ENCODE data around the gene SYNC. TPM values are rescaled to one million over a fixed set of nuclear protein-coding genes. Genes with fewer than 3 reads are reported as not detected.
A peak's percentile ranks its signal among the peaks of the same experiment; 100 is the strongest.

Gene SYNC
- total and polyA plus RNA-seq, 12 donors: 2.7 to 27.8 (median 14.9) TPM

DNA sequence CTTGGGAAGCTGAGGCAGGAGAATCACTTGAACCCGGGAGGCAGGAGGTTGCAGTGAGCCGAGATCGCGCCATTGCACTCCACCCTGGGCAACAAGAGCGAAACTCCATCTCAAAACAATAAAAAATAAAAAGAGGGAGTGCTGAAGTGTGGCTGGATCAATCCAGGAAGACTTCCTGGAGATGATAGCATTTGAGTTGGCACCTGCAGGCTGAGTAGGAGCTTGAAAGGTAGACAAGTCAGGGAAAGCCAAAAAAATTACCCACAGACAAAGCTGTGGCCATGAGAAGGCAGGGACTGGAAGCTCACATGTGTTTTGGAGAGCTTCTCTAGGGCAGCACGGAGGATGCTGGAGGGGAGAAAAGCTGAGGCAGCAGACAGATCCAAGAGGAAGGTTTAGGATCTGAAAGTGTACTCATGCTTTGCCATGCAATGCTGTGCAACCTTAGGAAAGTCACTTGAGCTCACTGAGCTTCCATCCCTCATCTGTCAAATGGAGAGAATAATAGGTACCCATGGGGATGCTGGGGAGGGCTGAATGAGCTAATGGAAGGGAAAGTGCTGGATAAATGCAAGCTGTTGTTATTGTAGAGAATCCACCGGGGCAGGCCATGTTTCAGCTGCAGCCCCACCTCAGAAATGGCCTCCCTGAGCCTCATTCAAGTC, 26.0 kb upstream of the SYNC start:
- TF ChIP-seq, protein P1, sequence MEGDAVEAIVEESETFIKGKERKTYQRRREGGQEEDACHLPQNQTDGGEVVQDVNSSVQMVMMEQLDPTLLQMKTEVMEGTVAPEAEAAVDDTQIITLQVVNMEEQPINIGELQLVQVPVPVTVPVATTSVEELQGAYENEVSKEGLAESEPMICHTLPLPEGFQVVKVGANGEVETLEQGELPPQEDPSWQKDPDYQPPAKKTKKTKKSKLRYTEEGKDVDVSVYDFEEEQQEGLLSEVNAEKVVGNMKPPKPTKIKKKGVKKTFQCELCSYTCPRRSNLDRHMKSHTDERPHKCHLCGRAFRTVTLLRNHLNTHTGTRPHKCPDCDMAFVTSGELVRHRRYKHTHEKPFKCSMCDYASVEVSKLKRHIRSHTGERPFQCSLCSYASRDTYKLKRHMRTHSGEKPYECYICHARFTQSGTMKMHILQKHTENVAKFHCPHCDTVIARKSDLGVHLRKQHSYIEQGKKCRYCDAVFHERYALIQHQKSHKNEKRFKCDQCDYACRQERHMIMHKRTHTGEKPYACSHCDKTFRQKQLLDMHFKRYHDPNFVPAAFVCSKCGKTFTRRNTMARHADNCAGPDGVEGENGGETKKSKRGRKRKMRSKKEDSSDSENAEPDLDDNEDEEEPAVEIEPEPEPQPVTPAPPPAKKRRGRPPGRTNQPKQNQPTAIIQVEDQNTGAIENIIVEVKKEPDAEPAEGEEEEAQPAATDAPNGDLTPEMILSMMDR (IDR thresholded peaks at IDR 0.05): no peak
- H3K36me3 ChIP-seq: no peaks in the 10 kb centered on the region
- H3K27me3 ChIP-seq: no peaks in the 10 kb centered on the region
- ATAC-seq (no peak), DNase-seq (no peak)
- no peaks in the 10 kb centered on the region for H3K9me3 ChIP-seq
- intact Hi-C loops (cut with DNase I): no loop called here
- no peak overlapping the region for H3K27ac ChIP-seq
- peaks cover 6 to 21% (median 12%) of the 10 kb centered on the region in 9 donors for H3K4me1 ChIP-seq
- 89 to 90% methylated on average over 7 of the region's 7 CpGs for WGBS, 2 donors
- no peak overlapping the region for H3K4me3 ChIP-seq

DNA sequence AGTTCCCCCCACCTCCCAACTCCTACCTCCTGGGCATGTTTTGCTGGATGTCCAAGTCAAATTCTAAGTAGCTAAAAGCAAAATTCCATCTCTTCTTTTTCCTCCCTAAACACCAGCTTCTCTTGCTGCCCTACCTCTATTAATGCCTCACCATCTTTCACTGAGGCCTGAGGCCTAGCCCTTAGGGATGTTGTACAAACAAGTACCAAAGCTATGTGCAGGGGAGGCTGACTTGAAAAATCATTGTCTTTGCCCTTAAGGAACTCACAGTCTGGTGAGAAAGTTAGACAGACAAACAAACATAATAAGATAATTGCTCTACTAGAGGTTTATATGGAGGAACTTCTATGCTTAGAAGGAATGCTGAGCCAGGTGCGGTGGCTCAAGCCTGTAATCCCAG, 25.3 kb upstream of the SYNC start:
- H3K27ac ChIP-seq: no peak overlapping the region
- TF ChIP-seq, protein P1 (IDR thresholded peaks at IDR 0.05): no peak
- H3K27me3 ChIP-seq: no peaks in the 10 kb centered on the region
- 100% methylated on average over 1 of the region's 1 CpG for WGBS, 2 donors
- no peak overlapping the region for H3K4me3 ChIP-seq
- H3K9me3 ChIP-seq: no peaks in the 10 kb centered on the region
- intact Hi-C loops (cut with DNase I): no loop called here
- no peak for ATAC-seq
- H3K36me3 ChIP-seq: no peaks in the 10 kb centered on the region
- no peak for DNase-seq
- peaks cover 6 to 21% (median 12%) of the 10 kb centered on the region in 9 donors for H3K4me1 ChIP-seq

GRCh38 chr1:32725615-32725982, 23.0 kb upstream of the SYNC start:
- DNase-seq: no peak
- peak in 1 of 8 donors; percentile 10 for ATAC-seq
- WGBS, 2 donors: 75 to 85% methylated on average over 3 of the region's 3 CpGs
- Histone ChIP-seq H3K27ac (peak overlapping the region in 2 of 10 donors; percentile 38 to 41), H3K4me3 (no peak overlapping the region), H3K36me3 (no peaks in the 10 kb centered on the region), H3K9me3 (no peaks in the 10 kb centered on the region), H3K4me1 (peaks cover 6 to 21% (median 12%) of the 10 kb centered on the region in 9 donors), H3K27me3 (no peaks in the 10 kb centered on the region)
- intact Hi-C loops (cut with DNase I): no loop called here
- TF ChIP-seq, protein P1 (IDR thresholded peaks at IDR 0.05): no peak

DNA sequence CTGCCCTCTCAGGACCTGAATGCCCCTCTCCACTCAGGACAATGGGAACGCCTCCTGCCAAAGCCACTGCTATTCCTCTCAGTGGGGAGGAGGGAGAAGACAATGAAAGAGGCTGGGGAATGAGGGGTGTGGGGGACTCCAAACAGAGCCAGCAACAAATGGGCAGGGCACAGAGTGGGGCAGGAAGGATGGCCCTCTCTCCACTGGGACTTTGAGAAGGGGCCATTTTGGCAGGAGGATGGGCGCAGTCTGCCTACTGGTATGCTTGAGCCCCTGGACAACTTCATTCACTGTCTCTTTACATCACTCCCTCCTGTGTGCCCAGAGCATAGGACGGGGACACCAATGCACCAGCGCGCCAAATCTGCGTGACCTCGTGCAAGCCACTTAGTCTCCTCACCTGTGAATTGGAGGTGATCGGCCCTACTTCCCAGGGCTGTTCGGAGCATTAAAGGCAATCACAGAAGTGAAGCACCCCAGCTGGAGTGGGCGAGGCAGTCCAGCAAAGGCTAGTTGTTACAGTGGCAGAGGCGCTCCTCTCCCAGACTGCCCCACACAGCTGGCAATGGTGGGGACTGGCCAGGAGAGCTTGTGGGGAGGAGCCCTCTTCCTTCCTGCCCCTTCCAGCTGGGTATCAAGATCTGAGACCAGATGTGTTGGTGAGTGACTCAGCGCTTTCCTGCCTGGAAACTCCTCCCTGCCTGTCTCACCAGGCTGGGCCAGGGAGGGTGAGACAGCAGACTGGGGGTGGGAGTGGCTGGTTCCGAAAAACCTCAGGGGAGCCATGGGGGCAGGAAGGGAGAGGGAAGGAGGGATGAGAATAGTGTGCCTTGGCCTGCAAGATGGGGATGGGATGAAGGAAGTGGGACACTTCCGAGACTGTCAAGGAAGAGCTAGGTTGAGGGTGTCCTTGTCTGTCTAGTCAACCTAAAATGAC, 22.4 kb upstream of the SYNC start:
- DNase-seq (peak; percentile 37 to 43), ATAC-seq (peak; percentile 71 to 97 (median 84))
- WGBS, 2 donors: 55 to 61% methylated on average over 14 of the region's 14 CpGs
- no peaks in the 10 kb centered on the region for H3K27me3 ChIP-seq
- H3K27ac ChIP-seq: peak overlapping the region in 3 of 10 donors; percentile 38 to 44 (median 41)
- H3K4me3 ChIP-seq: no peak overlapping the region
- H3K36me3 ChIP-seq: no peaks in the 10 kb centered on the region
- H3K9me3 ChIP-seq: no peaks in the 10 kb centered on the region
- peaks cover 6 to 17% (median 12%) of the 10 kb centered on the region in 9 donors for H3K4me1 ChIP-seq
- intact Hi-C loops (cut with DNase I): loop anchor here in 1 of 10 donors (5.0 kb wide), 1 partner anchor 42 kb away; no protein-coding TSS in a partner anchor
- TF ChIP-seq, protein P1 (IDR thresholded peaks at IDR 0.05): no peak
